Loucy (cell line): ENCODE data around the gene NLGN1.

ENCODE experiments used
- EZH2phosphoT487 ChIP-seq: fragments of 200-600 bp; IDR thresholded peaks from 2 replicates; pipeline ENCODE4 v1.6.1; 2018; ENCODE audit warnings: antibody characterized with exemption, mild to moderate bottlenecking, moderate library complexity, borderline replicate concordance
- TF ChIP-seq, protein P1 (sequence below): fragments of 200-600 bp; sonication (generic); conservative IDR thresholded peaks from 2 replicates; pipeline ENCODE4 v1.5.1; 2014; ENCODE audit warnings: mild to moderate bottlenecking, antibody characterized with exemption, low read length

DNA sequence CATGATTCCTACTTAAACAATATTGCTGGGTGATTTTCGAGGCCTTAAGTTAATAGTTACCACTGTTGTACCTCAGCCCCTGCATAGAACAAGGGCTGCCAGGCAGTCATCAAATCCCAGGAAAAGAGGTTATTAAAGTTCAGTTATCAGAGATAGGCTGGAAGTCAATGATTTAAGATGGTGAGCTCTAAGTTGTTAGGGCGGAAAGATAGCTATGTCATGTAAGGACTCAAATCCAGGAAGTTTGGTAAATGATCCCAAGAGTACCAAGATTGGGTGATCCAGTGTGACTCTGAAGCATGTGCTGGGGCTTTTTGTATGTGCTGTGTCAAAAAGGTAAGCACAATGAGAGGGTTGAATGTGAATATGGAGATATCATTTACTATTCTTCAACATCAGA, 287.9 kb downstream of the NLGN1 start:
- TF ChIP-seq, protein P1, sequence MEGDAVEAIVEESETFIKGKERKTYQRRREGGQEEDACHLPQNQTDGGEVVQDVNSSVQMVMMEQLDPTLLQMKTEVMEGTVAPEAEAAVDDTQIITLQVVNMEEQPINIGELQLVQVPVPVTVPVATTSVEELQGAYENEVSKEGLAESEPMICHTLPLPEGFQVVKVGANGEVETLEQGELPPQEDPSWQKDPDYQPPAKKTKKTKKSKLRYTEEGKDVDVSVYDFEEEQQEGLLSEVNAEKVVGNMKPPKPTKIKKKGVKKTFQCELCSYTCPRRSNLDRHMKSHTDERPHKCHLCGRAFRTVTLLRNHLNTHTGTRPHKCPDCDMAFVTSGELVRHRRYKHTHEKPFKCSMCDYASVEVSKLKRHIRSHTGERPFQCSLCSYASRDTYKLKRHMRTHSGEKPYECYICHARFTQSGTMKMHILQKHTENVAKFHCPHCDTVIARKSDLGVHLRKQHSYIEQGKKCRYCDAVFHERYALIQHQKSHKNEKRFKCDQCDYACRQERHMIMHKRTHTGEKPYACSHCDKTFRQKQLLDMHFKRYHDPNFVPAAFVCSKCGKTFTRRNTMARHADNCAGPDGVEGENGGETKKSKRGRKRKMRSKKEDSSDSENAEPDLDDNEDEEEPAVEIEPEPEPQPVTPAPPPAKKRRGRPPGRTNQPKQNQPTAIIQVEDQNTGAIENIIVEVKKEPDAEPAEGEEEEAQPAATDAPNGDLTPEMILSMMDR = no peak
- no peak for TF ChIP-seq EZH2phosphoT487
